K562 (cell line): Measurements from ENCODE around the gene SPINT2. TPM values are rescaled to one million over a fixed set of nuclear protein-coding genes. Genes with fewer than 3 reads are reported as not detected.

ENCODE experiments used
- ASH1L ChIP-seq: fragments of 450-650 bp; IDR thresholded peaks from 2 replicates; pipeline ENCODE4 v1.6.1; 2018; ENCODE audit warnings: borderline replicate concordance, mild to moderate bottlenecking, low read depth; ENCODE audit not compliant: partially characterized antibody
- CAMTA2 ChIP-seq: fragments of 250-450 bp; sonication (Bioruptor Pico); conservative IDR thresholded peaks from 2 replicates; pipeline ENCODE4 v1.5.1; 2022
- MTA1 ChIP-seq: fragments of 450-650 bp; IDR thresholded peaks from 2 replicates; pipeline ENCODE4 v1.6.1; 2017; ENCODE audit warnings: borderline replicate concordance
- NCOA1 ChIP-seq: fragments of 450-650 bp; IDR thresholded peaks from 2 replicates; pipeline ENCODE4 v1.6.1; 2016; ENCODE audit warnings: low read depth
- NR3C1 ChIP-seq: sonication (generic); formaldehyde crosslinking; IDR thresholded peaks from 2 replicates; pipeline ENCODE4 v1.8.1; 2022; ENCODE audit warnings: missing genetic modification reagents
- PHB ChIP-seq: fragments of 250-450 bp; sonication (Bioruptor Pico); IDR thresholded peaks from 2 replicates; pipeline ENCODE4 v1.5.0; 2021
- PHB2 ChIP-seq: fragments of 450-650 bp; IDR thresholded peaks from 2 replicates; pipeline ENCODE4 v1.6.1; 2017; ENCODE audit warnings: low read depth
- RAD51 ChIP-seq: fragments of 450-650 bp; IDR thresholded peaks from 2 replicates; pipeline ENCODE4 v1.7.1; 2016; ENCODE audit warnings: low read depth, mild to moderate bottlenecking, borderline replicate concordance
- RBBP5 ChIP-seq: fragments of 200-600 bp; sonication (generic); IDR thresholded peaks from 2 replicates; pipeline ENCODE4 v1.6.1; 2012; ENCODE audit warnings: borderline replicate concordance, mild to moderate bottlenecking, low read length, control low read depth, inconsistent platforms; ENCODE audit not compliant: insufficient read depth, poor library complexity, severe bottlenecking
- TBP ChIP-seq: optimal IDR thresholded peaks from 2 replicates; pipeline ENCODE3; 2011; ENCODE audit warnings: low read depth, low read length, improper control_type of control experiment
- TOE1 ChIP-seq, 2 experiments: fragments of 450-650 bp in 1 of 2; sonication (generic) in 1 of 2; formaldehyde crosslinking in 1 of 2; IDR thresholded peaks; 2 replicates each; pipeline versions ENCODE4 v1.7.1 to v1.8.0; 2016 to 2022; ENCODE audit warnings: borderline replicate concordance in 2 of 2, mild to moderate bottlenecking in 2 of 2, antibody characterized with exemption in 1 of 2, inconsistent platforms in 1 of 2, low read depth in 1 of 2, missing genetic modification reagents in 1 of 2, moderate library complexity in 1 of 2
- VEZF1 ChIP-seq: fragments of 200-800 bp; sonication (Bioruptor generic); IDR thresholded peaks from 2 replicates; pipeline ENCODE4 v1.6.1; 2017; ENCODE audit warnings: missing genetic modification characterization, missing compliant biosample characterization
- ZBTB40 ChIP-seq, 2 experiments: fragments of 450-650 bp in 1 of 2; sonication (generic) in 1 of 2; formaldehyde crosslinking in 1 of 2; IDR thresholded peaks; 2 replicates each; pipeline versions ENCODE4 v1.7.1 to v1.9.0; 2016 to 2022; ENCODE audit warnings: inconsistent platforms in 1 of 2, mild to moderate bottlenecking in 1 of 2, missing genetic modification reagents in 1 of 2
- ZNF316 ChIP-seq: fragments of 450-650 bp; IDR thresholded peaks from 2 replicates; pipeline ENCODE4 v1.6.1; 2016
- ZNF449 ChIP-seq: fragments of 250-450 bp; sonication (Bioruptor Pico); IDR thresholded peaks from 2 replicates; pipeline ENCODE4 v1.8.0; 2022; ENCODE audit warnings: moderate library complexity, mild to moderate bottlenecking, inconsistent platforms
- polyA plus RNA-seq, 8 experiments: library from polyadenylated mRNA; depleted of rRNA in 4 of 8; stranded (reverse) in 5 of 8; unstranded in 3 of 8; fragments of >200 nt; fragmentation: Nextera tagmentation in 2 of 8; fragmentation: Illumina TruSeq in 1 of 8; extraction: Ambion mirVana in 2 of 8; extraction: Trizol in 1 of 8; gene quantifications; 2 replicates each; pipeline versions ENCODE4 v1.2.1 to v1.2.3, GENCODE V29; 2011 to 2014; ENCODE audit warnings: inconsistent platforms in 1 of 8, missing spikeins in 1 of 8
- total RNA-seq, 7 experiments: library from RNA; depleted of rRNA in 6 of 7; stranded (reverse); fragments of >200 nt in 6 of 7; fragmentation: Illumina TruSeq in 2 of 7; extraction: Trizol in 2 of 7; gene quantifications; 2 replicates each; pipeline versions ENCODE4 v1.2.1 to v1.2.3, GENCODE V29; 2011 to 2021; ENCODE audit warnings: low replicate concordance in 1 of 7

The SPINT2 gene
- total and polyA plus RNA-seq, 9 of the 15 experiments (the other 6 are each of a cell fraction or from before 2014, with no cell fraction given): 0.65 to 4.5 (median 3.4) TPM

GRCh38 chr19:38335949-38336637, 71.7 kb downstream of the SPINT2 start (continued):
- TF ChIP-seq PHB2 (peak; percentile 50; the same call in 1 of the 2 replicates), NR3C1 (CRISPR knock-in tag) (no peak), PHB (CRISPR knock-in tag) (0 out of 2 replicates have a peak, but pooled peaks have one; percentile 36), ASH1L (peak; percentile 12), MTA1 (peak; percentile 62; the same call in 1 of the 2 replicates), TOE1 (IDR thresholded peaks at IDR 0.05; ENCODE audit: borderline replicate concordance) (peak; percentile 36), TOE1 (CRISPR knock-in tag; IDR thresholded peaks at IDR 0.05; ENCODE audit: borderline replicate concordance, low read depth) (no peak), ZBTB40 (IDR thresholded peaks at IDR 0.05) (peak; percentile 58; the same call in 1 of the 2 replicates), ZBTB40 (CRISPR knock-in tag; IDR thresholded peaks at IDR 0.05) (no peak), NCOA1 (peak; percentile 36; the same call in 1 of the 2 replicates), CAMTA2 (CRISPR knock-in tag) (no peak), TBP (peak; percentile 36), RAD51 (no peak), VEZF1 (CRISPR knock-in tag) (peak; percentile 64), ZNF316 (peak; percentile 79), RBBP5 (peak; percentile 30), ZNF449 (CRISPR knock-in tag) (no peak)
